Karpas-422 (cell line): ENCODE results near the gene MTHFD2L. TPM values are rescaled to one million over a fixed set of nuclear protein-coding genes. Genes with fewer than 3 reads are reported as not detected.

Source experiments
- DNase-seq: peaks from one replicate; pipeline ENCODE4 v3.0.0-alpha.2; 2015
- H2AFZ ChIP-seq: fragments of 200-600 bp; sonication (generic); 2 replicates; pipeline ENCODE4 v1.6.1; 2014; ENCODE audit warnings: antibody characterized with exemption, low read length, mixed read lengths
- H3K27ac ChIP-seq: fragments of 200-600 bp; sonication (generic); 2 replicates; pipeline ENCODE4 v1.5.1; 2014; ENCODE audit warnings: mild to moderate bottlenecking, low read length, moderate library complexity
- H3K27me3 ChIP-seq: fragments of 200-600 bp; sonication (generic); 2 replicates; pipeline ENCODE4 v1.6.1; 2014; ENCODE audit warnings: low read length, mixed read lengths
- H3K36me3 ChIP-seq: fragments of 200-600 bp; sonication (generic); 2 replicates; pipeline ENCODE4 v1.6.1; 2014; ENCODE audit warnings: low read length, mixed read lengths; ENCODE audit not compliant: insufficient read depth
- H3K4me1 ChIP-seq: fragments of 200-600 bp; sonication (generic); 2 replicates; pipeline ENCODE4 v1.6.1; 2014; ENCODE audit warnings: mild to moderate bottlenecking, low read length, mixed read lengths
- H3K4me2 ChIP-seq: fragments of 200-600 bp; sonication (generic); 2 replicates; pipeline ENCODE4 v1.6.1; 2014; ENCODE audit warnings: low read length, low read depth, mild to moderate bottlenecking; ENCODE audit not compliant: poor library complexity, severe bottlenecking
- H3K4me3 ChIP-seq: fragments of 200-600 bp; sonication (generic); 2 replicates; pipeline ENCODE4 v1.5.1; 2014; ENCODE audit warnings: mild to moderate bottlenecking, antibody characterized with exemption, low read length, mixed read lengths
- H3K79me2 ChIP-seq: fragments of 200-600 bp; sonication (generic); 2 replicates; pipeline ENCODE4 v1.6.1; 2014; ENCODE audit warnings: mild to moderate bottlenecking, low read length, mixed read lengths
- H3K9ac ChIP-seq: fragments of 200-600 bp; sonication (generic); 2 replicates; pipeline ENCODE4 v1.6.0; 2014; ENCODE audit warnings: low read length
- H3K9me2 ChIP-seq: fragments of 200-600 bp; sonication (generic), shearing (Covaris generic); replicated peaks from 2 replicates; pipeline ENCODE4 v1.6.0; 2014; ENCODE audit warnings: mild to moderate bottlenecking, low read length, moderate library complexity; ENCODE audit not compliant: insufficient read depth
- H3K9me3 ChIP-seq: fragments of 300-700, 200-600 bp; sonication (generic); 2 replicates; pipeline ENCODE4 v1.6.1; 2014; ENCODE audit warnings: low read length, mixed read lengths
- H4K20me1 ChIP-seq: fragments of 200-600 bp; sonication (generic); 2 replicates; pipeline ENCODE4 v1.6.1; 2014; ENCODE audit warnings: mild to moderate bottlenecking, antibody characterized with exemption, low read length, low read depth; ENCODE audit not compliant: insufficient read depth
- total RNA-seq: library from RNA; depleted of rRNA; stranded (reverse); fragments of >200 nt; shearing (Covaris generic); gene quantifications from 2 replicates; pipeline ENCODE4 v1.2.3, GENCODE V29; 2014; ENCODE audit warnings: low replicate concordance

Gene MTHFD2L
- total RNA-seq, 1 experiment from 2014 or later = 23.6 TPM

DNA sequence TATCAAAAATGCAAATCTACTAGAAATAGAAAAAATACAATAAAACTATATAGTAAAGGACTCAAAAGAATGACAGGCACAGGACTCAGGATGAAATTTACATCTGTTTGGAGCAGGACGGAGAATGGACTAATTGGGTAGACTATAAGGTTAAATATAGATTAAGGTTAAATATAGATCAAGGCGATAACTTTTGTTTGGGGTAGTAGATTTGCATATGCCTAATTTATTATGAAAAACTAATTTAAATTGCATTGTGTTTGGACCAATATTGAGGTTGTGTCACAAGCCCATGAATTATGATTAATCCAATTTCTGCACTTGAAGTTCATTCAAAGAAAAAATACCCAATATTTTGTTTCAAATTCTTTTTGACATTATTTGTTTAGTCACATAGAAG is 31.0 kb downstream of the MTHFD2L start:
- H3K9me2 ChIP-seq = no peaks in the 10 kb centered on the region
- no peak for DNase-seq
- H3K4me1 ChIP-seq = no peaks in the 10 kb centered on the region
- no peak overlapping the region for H3K4me3 ChIP-seq
- no peaks in the 10 kb centered on the region for H3K9me3 ChIP-seq
- no peaks in the 10 kb centered on the region for H3K27me3 ChIP-seq
- H2AFZ ChIP-seq = no peak overlapping the region
- H3K79me2 ChIP-seq = no peaks in the 10 kb centered on the region
- no peak overlapping the region for H3K27ac ChIP-seq
- no peaks in the 10 kb centered on the region for H3K36me3 ChIP-seq
- H4K20me1 ChIP-seq = no peaks in the 10 kb centered on the region
- no peak overlapping the region for H3K4me2 ChIP-seq
- H3K9ac ChIP-seq = no peak overlapping the region

GRCh38 chr4:74189331-74190043 is 31.6 kb downstream of the MTHFD2L start:
- H3K27ac ChIP-seq = no peak overlapping the region
- no peaks in the 10 kb centered on the region for H3K36me3 ChIP-seq
- H3K9ac ChIP-seq = no peak overlapping the region
- no peaks in the 10 kb centered on the region for H3K79me2 ChIP-seq
- H3K4me2 ChIP-seq = no peak overlapping the region
- no peaks in the 10 kb centered on the region for H3K27me3 ChIP-seq
- DNase-seq = peak; percentile 83
- H3K4me1 ChIP-seq = no peaks in the 10 kb centered on the region
- H2AFZ ChIP-seq = no peak overlapping the region
- no peaks in the 10 kb centered on the region for H3K9me3 ChIP-seq
- no peaks in the 10 kb centered on the region for H3K9me2 ChIP-seq
- no peak overlapping the region for H3K4me3 ChIP-seq
- no peaks in the 10 kb centered on the region for H4K20me1 ChIP-seq

GRCh38 chr4:74190332-74190731 is 32.4 kb downstream of the MTHFD2L start:
- Histone ChIP-seq H3K27ac (no peak overlapping the region), H3K4me3 (no peak overlapping the region), H3K27me3 (no peaks in the 10 kb centered on the region), H3K4me1 (no peaks in the 10 kb centered on the region), H2AFZ (no peak overlapping the region), H3K9ac (no peak overlapping the region), H4K20me1 (no peaks in the 10 kb centered on the region), H3K79me2 (no peaks in the 10 kb centered on the region), H3K36me3 (no peaks in the 10 kb centered on the region), H3K4me2 (no peak overlapping the region), H3K9me3 (no peaks in the 10 kb centered on the region), H3K9me2 (no peaks in the 10 kb centered on the region)
- no peak for DNase-seq

GRCh38 chr4:74190919-74191397 is 33.0 kb downstream of the MTHFD2L start:
- Histone ChIP-seq H3K27ac (no peak overlapping the region), H3K9me3 (no peaks in the 10 kb centered on the region), H3K4me3 (no peak overlapping the region), H3K79me2 (no peaks in the 10 kb centered on the region), H3K4me2 (no peak overlapping the region), H3K9me2 (no peaks in the 10 kb centered on the region), H3K27me3 (no peaks in the 10 kb centered on the region), H4K20me1 (no peaks in the 10 kb centered on the region), H3K36me3 (no peaks in the 10 kb centered on the region), H3K4me1 (no peaks in the 10 kb centered on the region), H3K9ac (no peak overlapping the region), H2AFZ (no peak overlapping the region)
- no peak for DNase-seq

DNA sequence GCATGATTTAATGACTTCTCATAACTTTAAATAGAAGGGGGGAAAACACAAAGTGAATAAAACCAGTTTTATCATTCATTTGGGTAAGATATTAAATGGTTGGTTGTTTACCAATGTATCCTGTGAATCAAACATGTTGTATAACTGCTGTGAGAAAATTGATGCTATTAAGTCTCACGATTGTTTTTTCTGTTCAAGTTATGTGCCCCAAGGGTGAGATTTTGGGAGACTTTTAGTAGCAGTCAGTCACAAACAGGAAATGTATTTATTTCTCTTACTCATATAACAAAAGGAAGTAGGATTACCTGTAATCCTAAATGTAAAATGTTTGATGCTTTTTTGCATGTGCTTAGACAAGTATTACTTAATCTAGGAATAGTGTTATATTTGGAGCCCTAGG is 39.2 kb downstream of the MTHFD2L start:
- no peak for DNase-seq
- Histone ChIP-seq H3K9me2 (no peaks in the 10 kb centered on the region), H3K27ac (no peak overlapping the region), H3K36me3 (no peaks in the 10 kb centered on the region), H3K79me2 (no peaks in the 10 kb centered on the region), H3K4me3 (no peak overlapping the region), H3K27me3 (no peaks in the 10 kb centered on the region), H4K20me1 (no peaks in the 10 kb centered on the region), H2AFZ (no peak overlapping the region), H3K9me3 (no peaks in the 10 kb centered on the region), H3K9ac (no peak overlapping the region), H3K4me1 (no peaks in the 10 kb centered on the region), H3K4me2 (no peak overlapping the region)

DNA sequence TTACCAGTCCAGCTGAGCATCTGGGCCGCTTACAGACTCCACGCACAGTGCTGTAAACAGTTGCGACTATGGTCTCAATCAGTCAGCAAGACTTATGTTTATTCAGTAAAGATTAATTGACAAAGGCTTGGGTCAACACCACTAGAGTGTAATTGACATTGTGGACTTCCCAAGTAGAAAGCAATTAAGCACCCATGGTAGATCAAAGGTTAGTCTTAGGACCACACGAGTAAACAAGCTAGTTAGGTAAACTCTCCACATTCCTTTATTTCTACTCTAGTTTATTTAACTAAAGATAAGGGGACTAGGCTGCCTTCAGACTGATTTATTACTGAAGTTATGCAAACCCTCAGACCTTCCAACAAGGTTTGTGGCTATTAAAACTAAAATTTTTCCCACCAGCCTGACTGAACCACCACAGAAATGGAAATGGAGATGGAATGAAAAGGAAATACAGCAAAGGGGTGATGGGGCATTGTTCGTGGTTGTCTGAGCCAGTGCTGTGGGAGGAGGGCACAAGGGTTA is 44.2 kb downstream of the MTHFD2L start:
- Histone ChIP-seq H3K4me3 (no peak overlapping the region), H3K9me3 (no peaks in the 10 kb centered on the region), H3K4me1 (peaks cover 11% of the 10 kb centered on the region), H3K9me2 (no peaks in the 10 kb centered on the region), H3K27me3 (no peaks in the 10 kb centered on the region), H3K27ac (no peak overlapping the region), H2AFZ (no peak overlapping the region), H3K36me3 (no peaks in the 10 kb centered on the region), H4K20me1 (no peaks in the 10 kb centered on the region), H3K4me2 (no peak overlapping the region), H3K79me2 (no peaks in the 10 kb centered on the region), H3K9ac (no peak overlapping the region)
- DNase-seq = no peak

- H3K27me3 ChIP-seq = no peaks in the 10 kb centered on the region
- no peak for DNase-seq
- no peak overlapping the region for H3K27ac ChIP-seq
- no peak overlapping the region for H3K4me3 ChIP-seq
- no peaks in the 10 kb centered on the region for H4K20me1 ChIP-seq
- H3K36me3 ChIP-seq = no peaks in the 10 kb centered on the region
- no peaks in the 10 kb centered on the region for H3K9me3 ChIP-seq
- no peaks in the 10 kb centered on the region for H3K9me2 ChIP-seq
- H3K79me2 ChIP-seq = no peaks in the 10 kb centered on the region
- H2AFZ ChIP-seq = no peak overlapping the region
- H3K9ac ChIP-seq = no peak overlapping the region
- no peak overlapping the region for H3K4me2 ChIP-seq
- H3K4me1 ChIP-seq = peaks cover 11% of the 10 kb centered on the region
These were observed 45.5 kb downstream of the MTHFD2L start for GRCh38 chr4:74203467-74203866.

DNA sequence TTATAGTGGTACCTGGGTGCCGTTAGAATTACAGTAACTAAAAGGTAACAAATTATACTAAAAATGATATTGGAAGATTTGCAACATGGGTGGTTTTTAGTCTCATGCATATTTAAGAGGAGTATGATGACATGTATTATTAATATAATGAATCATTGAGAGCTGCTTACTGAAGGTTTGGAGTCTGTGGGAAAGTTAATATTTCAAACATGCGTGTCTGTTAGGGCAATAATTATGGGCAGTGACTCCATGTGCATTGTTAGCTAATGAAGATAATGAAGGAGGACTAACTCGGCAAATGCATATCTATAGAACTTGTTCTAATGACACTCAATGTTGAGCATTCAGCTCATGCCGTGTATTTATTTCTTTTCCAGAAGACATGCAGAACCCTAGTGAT is 47.1 kb downstream of the MTHFD2L start:
- no peaks in the 10 kb centered on the region for H3K9me2 ChIP-seq
- H3K27me3 ChIP-seq = no peaks in the 10 kb centered on the region
- no peaks in the 10 kb centered on the region for H3K9me3 ChIP-seq
- H4K20me1 ChIP-seq = no peaks in the 10 kb centered on the region
- H3K4me2 ChIP-seq = no peak overlapping the region
- H3K36me3 ChIP-seq = no peaks in the 10 kb centered on the region
- no peaks in the 10 kb centered on the region for H3K79me2 ChIP-seq
- no peak overlapping the region for H3K27ac ChIP-seq
- no peak for DNase-seq
- H3K4me1 ChIP-seq = peaks cover 11% of the 10 kb centered on the region
- no peak overlapping the region for H3K9ac ChIP-seq
- H3K4me3 ChIP-seq = no peak overlapping the region
- H2AFZ ChIP-seq = no peak overlapping the region
